ENCODE measurements around the gene ARL4D. TPM values are rescaled to one million over a fixed set of nuclear protein-coding genes. Genes with fewer than 3 reads are reported as not detected.

The ARL4D gene
- total and polyA plus RNA-seq, 2 donors (not counting 3 experiments of a cell fraction or from before 2014, with no cell fraction given) = 3.8 to 4.1 TPM

DNA sequence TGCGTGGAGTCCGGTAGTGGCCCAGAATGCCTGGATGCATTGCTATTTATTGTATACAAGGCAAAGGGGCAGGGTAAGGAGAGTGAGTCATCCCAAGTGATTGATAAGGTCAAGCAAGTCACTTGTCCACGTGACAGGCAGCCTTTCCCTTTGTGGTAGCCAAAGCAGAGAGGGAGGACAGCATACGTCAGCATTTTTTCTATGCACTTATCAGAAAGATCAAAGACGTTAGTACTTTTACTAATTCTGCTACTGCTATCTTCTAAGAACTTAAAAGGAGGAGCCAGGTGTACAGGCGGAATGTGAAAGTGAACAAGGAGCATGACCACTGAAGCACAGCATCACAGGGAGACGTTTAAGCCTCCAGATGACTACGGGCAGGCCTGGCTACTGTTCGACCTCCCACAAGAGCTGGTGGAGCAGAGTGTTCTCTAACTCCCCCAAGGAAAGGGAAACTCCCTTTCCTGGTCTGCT is 47.9 kb upstream of the ARL4D start:
- Histone ChIP-seq H3K36me3 (ENCODE audit: control insufficient read depth in 2 of 2, extremely low read depth in 1 of 2, insufficient read depth in 2 of 2, low read length in 2 of 2) (no peaks in the 10 kb centered on the region), H3K4me3 (replicated peaks in 1 of 3; ENCODE audit: insufficient read depth in 1 of 3, low read depth in 1 of 3, low read length in 3 of 3) (no peak overlapping the region), H2AFZ (ENCODE audit: low read depth, low read length) (no peak overlapping the region), H3K4me1 (ENCODE audit: control insufficient read depth, extremely low read depth, insufficient read depth, low read length) (no peaks in the 10 kb centered on the region), H3K4me2 (ENCODE audit: insufficient read depth, low read length) (no peak overlapping the region), H3K27ac (ENCODE audit: insufficient read depth, low read depth, low read length) (no peak overlapping the region), H3K79me2 (ENCODE audit: control insufficient read depth, insufficient read depth, low read length) (no peaks in the 10 kb centered on the region), H3K9me1 (replicated peaks; ENCODE audit: control insufficient read depth, extremely low read depth, insufficient read depth, low read length) (no peaks in the 10 kb centered on the region), H4K20me1 (replicated peaks; ENCODE audit: control insufficient read depth, extremely low read depth, insufficient read depth, low read length) (no peaks in the 10 kb centered on the region), H3K27me3 (ENCODE audit: control insufficient read depth in 2 of 2, insufficient read depth in 2 of 2, low read length in 2 of 2) (no peaks in the 10 kb centered on the region), H3K9me3 (replicated peaks; ENCODE audit: control insufficient read depth, insufficient read depth, low read length) (peaks cover 11% of the 10 kb centered on the region), H3K9ac (replicated peaks; ENCODE audit: extremely low read depth, insufficient read depth, low read length) (no peak overlapping the region)
- no peak for TF ChIP-seq POLR2A (IDR thresholded peaks at IDR 0.05; ENCODE audit: low read depth, low read length)
- no peak for TF ChIP-seq JUN (IDR thresholded peaks at IDR 0.05; ENCODE audit: borderline replicate concordance, insufficient read depth, insufficient read length, low read depth)
- no peak for TF ChIP-seq POLR2AphosphoS5 (IDR thresholded peaks at IDR 0.05; ENCODE audit: insufficient read depth, low read depth, low read length)
- TF ChIP-seq MAX (IDR thresholded peaks at IDR 0.05; ENCODE audit: insufficient read depth, insufficient read length) = no peak
- TF ChIP-seq EZH2 (IDR thresholded peaks at IDR 0.05; ENCODE audit: borderline replicate concordance, low read depth, low read length, severe bottlenecking) = no peak
- no peak for TF ChIP-seq GATA2 (IDR thresholded peaks at IDR 0.05; ENCODE audit: insufficient read depth, insufficient read length, low read depth, low read length)
- TF ChIP-seq MYC (IDR thresholded peaks at IDR 0.05; ENCODE audit: low read depth, low read length) = no peak
- TF ChIP-seq CTCF (IDR thresholded peaks at IDR 0.05; ENCODE audit: extremely low read depth in 1 of 2, insufficient read depth in 1 of 2, low read depth in 1 of 2, low read length in 2 of 2) = no peak
- no peak for TF ChIP-seq FOS (IDR thresholded peaks at IDR 0.05; ENCODE audit: borderline replicate concordance, insufficient read depth, low read length)
- ChIA-PET CTCF (no interaction called here), POLR2A (no interaction called here)
- dilution Hi-C loops (cut with MboI; ENCODE audit: extremely low pct_ligation_motif_present, low sequenced_read_pairs) = no loop called here
- DNase-seq (ENCODE audit: low read depth, low spot score) (no peak), FAIRE-seq (no peak)
- no TSS peak for BruUV-seq (replicated peaks)
- intact Hi-C loops (cut with micrococcal nuclease) = no loop called here

All from endothelial cell of umbilical vein (primary cell).